ENCODE measurements around the gene DDX23.

DNA sequence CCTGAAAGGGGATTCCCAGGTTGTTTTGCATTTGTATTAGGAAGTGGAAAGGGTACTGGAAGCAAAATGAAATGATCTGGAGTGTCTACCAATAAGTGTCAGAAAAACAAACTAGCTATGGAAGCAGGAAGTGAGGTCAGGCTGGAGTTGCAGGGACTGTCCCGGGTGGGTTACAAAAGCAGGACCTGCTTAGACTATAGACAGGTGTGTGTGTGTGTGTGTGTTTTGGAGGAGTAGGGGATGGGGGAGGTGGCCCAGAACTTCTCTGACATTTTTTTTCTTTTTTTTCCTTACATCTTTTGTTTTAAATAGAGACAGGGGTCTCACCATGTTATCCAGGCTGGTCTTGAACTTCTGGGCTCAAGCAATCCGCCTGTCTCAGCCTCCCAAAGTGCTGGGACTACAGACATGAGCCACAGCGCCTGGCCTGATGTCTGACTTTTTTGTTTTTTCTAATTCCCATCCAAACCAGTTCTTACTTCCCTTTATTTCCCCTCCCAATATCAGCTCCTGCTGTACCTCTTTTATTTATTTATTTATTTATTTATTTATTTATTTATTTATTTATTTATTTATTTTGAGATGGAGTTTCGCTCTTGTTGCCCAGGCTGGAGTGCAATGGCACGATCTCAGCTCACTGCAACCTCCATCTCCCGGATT lies 14.2 kb upstream of the DDX23 start:
- TF ChIP-seq, protein P1, sequence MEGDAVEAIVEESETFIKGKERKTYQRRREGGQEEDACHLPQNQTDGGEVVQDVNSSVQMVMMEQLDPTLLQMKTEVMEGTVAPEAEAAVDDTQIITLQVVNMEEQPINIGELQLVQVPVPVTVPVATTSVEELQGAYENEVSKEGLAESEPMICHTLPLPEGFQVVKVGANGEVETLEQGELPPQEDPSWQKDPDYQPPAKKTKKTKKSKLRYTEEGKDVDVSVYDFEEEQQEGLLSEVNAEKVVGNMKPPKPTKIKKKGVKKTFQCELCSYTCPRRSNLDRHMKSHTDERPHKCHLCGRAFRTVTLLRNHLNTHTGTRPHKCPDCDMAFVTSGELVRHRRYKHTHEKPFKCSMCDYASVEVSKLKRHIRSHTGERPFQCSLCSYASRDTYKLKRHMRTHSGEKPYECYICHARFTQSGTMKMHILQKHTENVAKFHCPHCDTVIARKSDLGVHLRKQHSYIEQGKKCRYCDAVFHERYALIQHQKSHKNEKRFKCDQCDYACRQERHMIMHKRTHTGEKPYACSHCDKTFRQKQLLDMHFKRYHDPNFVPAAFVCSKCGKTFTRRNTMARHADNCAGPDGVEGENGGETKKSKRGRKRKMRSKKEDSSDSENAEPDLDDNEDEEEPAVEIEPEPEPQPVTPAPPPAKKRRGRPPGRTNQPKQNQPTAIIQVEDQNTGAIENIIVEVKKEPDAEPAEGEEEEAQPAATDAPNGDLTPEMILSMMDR (IDR thresholded peaks at IDR 0.05; ENCODE audit: low read depth, low read length, poor library complexity, severe bottlenecking) = no peak
- no peak for TF ChIP-seq EZH2phosphoT487 (IDR thresholded peaks at IDR 0.05; ENCODE audit: borderline replicate concordance, low read length)

Measured in DOHH2 (cell line).